HG03432 (cell line): ENCODE measurements around the gene BMI1.

Experiments used
- ATAC-seq: cut with Tn5 transposase; IDR thresholded peaks from one replicate; pipeline ENCODE4 v1.9.1; 2021; ENCODE audit warnings: mild to moderate bottlenecking, moderate library complexity; ENCODE audit not compliant: unreplicated experiment

The BMI1 gene

GRCh38 chr10:22319547-22319979 lies 1.3 kb upstream of the BMI1 start:
- ATAC-seq: no peak

- no peak for ATAC-seq
These were observed 830 bp upstream of the BMI1 start for GRCh38 chr10:22319980-22320558.

GRCh38 chr10:22321156-22321923 lies 441 bp downstream of the BMI1 start:
- ATAC-seq: peak; percentile 16

GRCh38 chr10:22321924-22322640 lies 1.2 kb downstream of the BMI1 start:
- ATAC-seq: peak; percentile 7

GRCh38 chr10:22322641-22323160 lies 1.8 kb downstream of the BMI1 start:
- ATAC-seq: no peak

GRCh38 chr10:22323538-22324305 lies 2.8 kb downstream of the BMI1 start:
- no peak for ATAC-seq

GRCh38 chr10:22324413-22324812 lies 3.5 kb downstream of the BMI1 start:
- no peak for ATAC-seq

GRCh38 chr10:22324893-22325271 lies 4.0 kb downstream of the BMI1 start:
- no peak for ATAC-seq

GRCh38 chr10:22325272-22326144 lies 4.6 kb downstream of the BMI1 start:
- ATAC-seq: peak; percentile 56

- ATAC-seq: no peak
These were observed 5.3 kb downstream of the BMI1 start for GRCh38 chr10:22326145-22326702.

- no peak for ATAC-seq
These were observed 8.3 kb downstream of the BMI1 start for GRCh38 chr10:22329150-22329549.

- no peak for ATAC-seq
These were observed 11.3 kb downstream of the BMI1 start for GRCh38 chr10:22332116-22332692.

GRCh38 chr10:22333167-22333974 lies 12.5 kb downstream of the BMI1 start:
- ATAC-seq: no peak

- no peak for ATAC-seq
These were observed 13.0 kb downstream of the BMI1 start for GRCh38 chr10:22333975-22334282.

- no peak for ATAC-seq
These were observed 13.7 kb downstream of the BMI1 start for GRCh38 chr10:22334414-22335172.

- ATAC-seq: peak; percentile 45
These were observed 14.5 kb downstream of the BMI1 start for GRCh38 chr10:22335173-22335933.

GRCh38 chr10:22338185-22338900 lies 17.4 kb downstream of the BMI1 start:
- ATAC-seq: no peak
